Caki2 (cell line): ENCODE results near the gene SLC31A2. TPM values are rescaled to one million over a fixed set of nuclear protein-coding genes. Genes with fewer than 3 reads are reported as not detected.
"Not testable (repeated sequence)": the region's sequence is repeated elsewhere in the genome, so short reads cannot be mapped to it uniquely, and the experiment has no call there.

Experiments used
- DNase-seq: peaks from one replicate; pipeline ENCODE4 v3.0.0-alpha.2; 2015; ENCODE audit warnings: low read depth
- in situ Hi-C: cut with HindIII; loops from 2 replicates; pipeline ENCODE4 v1.10.0; 2016; ENCODE audit warnings: low sequenced_read_pairs, low pct_unique_long_range_greater_than_20kb, mixed read lengths
- total RNA-seq: library from RNA; depleted of rRNA; stranded (reverse); fragments of >200 nt; shearing (Covaris generic); gene quantifications from 2 replicates; pipeline ENCODE4 v1.2.3, GENCODE V29; 2014; ENCODE audit warnings: low replicate concordance

SLC31A2 gene
- total RNA-seq, 1 experiment from 2014 or later: 4.7 TPM

DNA sequence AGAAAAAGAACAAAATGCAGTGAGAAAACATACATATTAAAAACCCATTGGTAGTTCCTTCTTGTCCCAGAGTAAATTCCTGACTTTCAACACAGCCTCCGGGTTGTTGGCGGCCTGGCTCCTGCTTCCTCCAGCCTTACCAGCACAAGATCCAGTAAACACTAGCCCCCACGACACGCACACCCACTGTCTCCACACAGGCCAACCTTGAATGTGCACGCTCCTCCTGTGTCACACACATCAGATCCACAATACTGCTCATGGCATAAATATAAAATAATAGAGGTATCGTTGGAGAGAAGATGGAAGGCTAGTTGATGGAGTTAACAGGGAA lies 2.5 kb upstream of the SLC31A2 start:
- no peak for DNase-seq
- in situ Hi-C loops: no loop called here

- DNase-seq: no peak
- in situ Hi-C loops: no loop called here
Measured at GRCh38 chr9:113148781-113149510, 1.9 kb upstream of the SLC31A2 start.

GRCh38 chr9:113149561-113149960 lies 1.2 kb upstream of the SLC31A2 start:
- in situ Hi-C loops, DNase-seq: not testable (repeated sequence)

DNA sequence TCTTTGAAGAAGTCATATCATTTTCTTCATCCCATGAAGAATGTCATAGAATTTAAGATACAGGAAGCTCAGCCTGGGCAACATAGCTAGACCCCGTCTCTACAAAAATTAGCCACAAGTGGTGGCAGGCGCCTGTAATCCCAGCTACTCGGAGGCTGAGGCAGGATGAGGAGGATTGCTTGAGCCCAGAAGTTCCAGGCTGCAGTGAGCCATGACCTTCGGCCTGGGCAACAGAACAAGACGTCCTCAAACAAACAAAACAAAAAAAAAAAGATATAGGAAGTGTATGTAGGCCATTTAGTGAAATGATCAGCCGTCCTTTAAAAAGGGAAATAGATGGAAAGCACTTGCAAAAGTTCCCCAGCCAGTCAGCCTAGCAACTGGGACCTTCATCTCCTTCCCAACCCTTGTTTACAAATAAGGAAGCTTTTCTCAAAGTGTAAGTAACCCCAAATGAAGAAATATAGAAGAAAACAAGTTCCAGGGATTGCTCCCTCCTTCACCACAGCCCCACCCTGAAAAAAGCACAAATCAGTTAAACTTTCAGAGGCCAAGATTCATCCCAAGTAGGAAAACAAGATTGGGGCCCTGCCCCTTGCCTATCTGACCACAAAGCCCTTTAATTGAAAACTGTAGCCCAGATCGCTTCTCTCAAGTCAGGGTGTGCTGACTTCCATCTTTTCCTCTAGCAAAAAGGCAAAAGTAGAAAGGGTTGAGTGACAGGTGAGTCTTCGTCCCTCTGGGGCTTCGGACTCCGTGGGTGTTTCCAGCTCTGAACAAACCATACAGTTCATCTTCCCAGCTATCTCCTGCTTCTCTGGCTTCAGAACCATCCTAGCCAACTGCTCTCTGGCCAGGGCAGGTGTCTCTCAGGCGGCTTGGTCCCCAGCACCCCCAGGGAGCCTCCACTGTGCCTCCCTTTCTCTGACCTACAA lies 1.2 kb downstream of the SLC31A2 start:
- no peak for DNase-seq
- in situ Hi-C loops: no loop called here

GRCh38 chr9:113152699-113153098 lies 1.9 kb downstream of the SLC31A2 start:
- in situ Hi-C loops: no loop called here
- no peak for DNase-seq

- in situ Hi-C loops: no loop called here
- DNase-seq: no peak
Measured at GRCh38 chr9:113153599-113153998, 2.8 kb downstream of the SLC31A2 start.

GRCh38 chr9:113154471-113154870 lies 3.7 kb downstream of the SLC31A2 start:
- in situ Hi-C loops: no loop called here
- no peak for DNase-seq

GRCh38 chr9:113154946-113155345 lies 4.1 kb downstream of the SLC31A2 start:
- no peak for DNase-seq
- in situ Hi-C loops: no loop called here

GRCh38 chr9:113155911-113156588 lies 5.2 kb downstream of the SLC31A2 start:
- in situ Hi-C loops: no loop called here
- no peak for DNase-seq

- no peak for DNase-seq
- in situ Hi-C loops: no loop called here
Measured at GRCh38 chr9:113156880-113157279, 6.1 kb downstream of the SLC31A2 start.

DNA sequence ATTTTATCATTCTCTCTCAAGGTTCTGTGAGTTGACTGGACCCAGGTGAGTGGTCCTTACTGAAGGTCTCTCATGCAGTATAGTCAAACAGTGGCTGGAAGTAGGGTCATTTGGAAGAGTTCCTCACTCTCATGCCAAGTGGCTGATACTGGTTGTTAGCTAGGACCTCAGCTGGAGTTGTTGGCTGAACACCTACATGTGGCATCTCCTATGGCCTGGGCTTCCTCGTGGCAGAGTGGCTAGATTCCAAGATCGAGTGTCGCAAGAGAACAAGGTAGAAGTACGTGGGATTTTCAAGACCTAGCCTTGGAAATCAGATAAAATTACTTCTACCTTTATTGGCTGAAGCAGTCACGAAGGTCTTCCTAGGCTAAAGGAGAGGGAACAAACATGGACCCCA lies 7.6 kb downstream of the SLC31A2 start:
- in situ Hi-C loops: no loop called here

DNA sequence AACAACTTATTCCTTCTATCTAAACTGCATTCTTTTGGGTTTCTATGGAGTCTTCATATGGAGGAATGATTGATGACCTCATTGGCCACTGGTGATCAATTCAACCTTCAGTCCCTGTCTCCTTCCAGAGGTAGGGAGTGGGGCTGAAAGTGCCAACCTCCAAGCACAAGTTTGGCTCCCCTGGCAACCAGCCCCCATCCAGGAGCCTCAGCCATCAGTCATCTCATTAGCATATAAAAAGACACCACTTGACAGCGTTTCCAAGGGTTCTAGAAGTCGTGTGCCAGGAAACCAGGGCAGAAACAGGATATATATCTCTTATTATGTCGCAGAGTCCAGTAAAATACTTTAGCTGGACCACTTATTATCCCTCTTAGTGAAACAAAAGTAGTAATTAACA lies 9.8 kb downstream of the SLC31A2 start:
- no peak for DNase-seq
- in situ Hi-C loops: no loop called here

More for the DNA sequence above, 7.6 kb downstream of the SLC31A2 start:
- DNase-seq: no peak

- in situ Hi-C loops: no loop called here
Measured at GRCh38 chr9:113163001-113163400, 12.2 kb downstream of the SLC31A2 start.

DNA sequence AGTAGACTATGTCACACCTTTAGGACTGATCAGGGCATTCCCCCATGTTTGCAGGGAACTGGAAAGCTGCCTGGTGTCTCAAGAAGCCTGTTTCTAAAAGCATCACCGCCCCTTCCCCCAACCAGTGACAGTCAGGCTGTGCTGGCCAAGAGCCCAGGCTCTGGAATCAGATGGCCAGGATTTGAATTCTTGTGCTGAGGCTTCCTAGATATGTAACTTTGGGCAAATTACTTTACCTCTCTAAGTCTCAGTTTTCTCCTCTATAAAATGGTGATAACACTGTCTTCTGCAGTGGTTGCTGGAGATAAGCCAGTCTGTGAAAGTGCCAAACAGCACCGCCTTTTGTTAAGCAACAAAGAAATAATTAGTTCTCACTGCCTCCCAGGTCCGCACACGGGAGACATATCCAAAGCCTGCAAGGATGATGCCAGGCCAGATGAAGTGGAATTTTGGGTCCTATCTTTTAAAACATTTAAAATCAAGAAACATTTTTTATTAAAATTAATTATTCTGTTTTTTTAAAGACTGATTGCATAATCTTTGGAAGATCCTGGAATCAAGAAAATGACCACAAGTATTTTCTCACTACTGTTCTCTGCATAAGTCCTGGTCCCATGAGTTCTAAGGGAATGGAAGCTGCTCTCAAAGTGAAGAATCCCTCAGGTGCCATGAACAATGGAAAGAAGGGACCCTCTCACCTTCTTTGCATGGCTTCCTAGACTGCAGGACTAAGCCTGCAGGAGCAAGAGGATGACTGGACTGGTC lies 13.9 kb downstream of the SLC31A2 start:
- in situ Hi-C loops: no loop called here
- no peak for DNase-seq

More at GRCh38 chr9:113163001-113163400, 12.2 kb downstream of the SLC31A2 start:
- DNase-seq: no peak

GRCh38 chr9:113166039-113166438 lies 15.2 kb downstream of the SLC31A2 start:
- in situ Hi-C loops: no loop called here

DNA sequence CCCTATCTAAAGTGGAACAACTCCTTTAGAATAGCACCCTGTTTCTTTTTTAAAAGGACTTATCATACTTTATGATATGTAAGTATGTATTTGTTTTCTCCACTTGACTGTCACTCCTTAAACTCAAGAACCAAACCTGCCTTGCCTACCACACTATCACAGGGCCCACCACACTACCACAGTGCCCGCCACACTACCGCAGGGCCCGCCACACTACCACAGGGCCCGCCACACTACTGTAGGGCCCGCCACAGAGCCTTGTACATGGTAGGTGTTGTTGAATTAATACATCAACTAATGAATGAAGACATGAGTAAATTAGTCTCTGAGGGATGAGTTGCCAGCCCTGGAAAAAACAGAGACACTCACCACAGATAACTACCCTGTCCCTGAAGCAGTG lies 18.0 kb downstream of the SLC31A2 start:
- DNase-seq: no peak
- in situ Hi-C loops: no loop called here

More at GRCh38 chr9:113166039-113166438, 15.2 kb downstream of the SLC31A2 start:
- DNase-seq: no peak

DNA sequence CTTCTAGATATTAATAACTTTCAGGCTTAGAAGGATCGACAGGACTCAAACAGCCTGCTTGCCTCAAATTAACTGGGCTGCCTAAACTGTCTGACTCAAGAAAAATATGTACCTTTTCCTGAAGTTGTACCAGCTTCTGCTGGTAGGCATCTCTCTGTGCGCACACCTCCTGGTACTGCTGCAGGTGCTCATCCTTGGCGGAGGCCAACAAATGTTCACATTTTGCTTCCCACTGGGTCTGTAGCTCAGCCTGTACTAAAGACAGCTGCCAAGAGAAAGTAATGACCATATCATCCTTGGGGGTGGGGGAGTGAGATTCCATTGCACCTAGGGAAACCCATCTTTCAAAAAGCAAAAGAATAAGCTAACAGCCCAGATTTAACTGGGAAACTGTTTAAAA lies 22.5 kb downstream of the SLC31A2 start:
- no peak for DNase-seq
- in situ Hi-C loops: no loop called here

- in situ Hi-C loops: no loop called here
- DNase-seq: no peak
Measured at GRCh38 chr9:113176803-113177202, 26.0 kb downstream of the SLC31A2 start.
